Neural cell (in vitro differentiated cells): ENCODE data around the gene MAML3. TPM values are rescaled to one million over a fixed set of nuclear protein-coding genes. Genes with fewer than 3 reads are reported as not detected.

ENCODE experiments used
- H2AFZ ChIP-seq: fragments of 200-600, 300-800 bp; sonication (generic), shearing (Covaris generic); 2 replicates; pipeline ENCODE4 v1.6.0; 2014; ENCODE audit warnings: low read depth, mild to moderate bottlenecking, antibody characterized with exemption, low read length, moderate library complexity
- H3F3A ChIP-seq: fragments of 200-600 bp; shearing (Covaris generic); 2 replicates; pipeline ENCODE4 v1.6.1; 2016; ENCODE audit warnings: mild to moderate bottlenecking, moderate library complexity, mixed read lengths, antibody characterized with exemption, low read length; ENCODE audit not compliant: insufficient read depth, poor library complexity, severe bottlenecking
- H3K27ac ChIP-seq: fragments of 200-600, 300-800 bp; sonication (generic), shearing (Covaris generic); 2 replicates; pipeline ENCODE4 v1.5.1; 2014; ENCODE audit warnings: mild to moderate bottlenecking, low read length, moderate library complexity
- H3K27me3 ChIP-seq: fragments of 300-800, 200-600 bp; sonication (generic), shearing (Covaris generic); 2 replicates; pipeline ENCODE4 v1.6.0; 2014; ENCODE audit warnings: mild to moderate bottlenecking, low read depth, low read length, moderate library complexity; ENCODE audit not compliant: insufficient read depth
- H3K36me3 ChIP-seq: fragments of 300-800, 200-600 bp; sonication (generic), shearing (Covaris generic); 2 replicates; pipeline ENCODE4 v1.5.1; 2014; ENCODE audit warnings: mild to moderate bottlenecking, antibody characterized with exemption, low read length, moderate library complexity; ENCODE audit not compliant: insufficient read depth
- H3K4me2 ChIP-seq: fragments of 300-800, 200-600 bp; sonication (generic), shearing (Covaris generic); 2 replicates; pipeline ENCODE4 v1.6.0; 2014; ENCODE audit warnings: mild to moderate bottlenecking, low read length
- H3K4me3 ChIP-seq: fragments of 300-800, 200-600 bp; sonication (generic), shearing (Covaris generic); 2 replicates; pipeline ENCODE4 v1.5.1; 2014; ENCODE audit warnings: mild to moderate bottlenecking, low read length, moderate library complexity
- H3K79me2 ChIP-seq: fragments of 200-600 bp; shearing (Covaris generic); replicated peaks from 2 replicates; pipeline ENCODE4 v1.6.0; 2014; ENCODE audit warnings: mild to moderate bottlenecking, low read length, moderate library complexity; ENCODE audit not compliant: insufficient read depth
- H3K9ac ChIP-seq: fragments of 300-800, 200-600 bp; sonication (generic), shearing (Covaris generic); 2 replicates; pipeline ENCODE4 v1.6.1; 2016; ENCODE audit warnings: mild to moderate bottlenecking, low read length, mixed read lengths
- H3K9me2 ChIP-seq: fragments of 200-600 bp; shearing (Covaris generic); 2 replicates; pipeline ENCODE4 v1.6.1; 2016; ENCODE audit warnings: mild to moderate bottlenecking, low read length, mixed read lengths; ENCODE audit not compliant: insufficient read depth
- H3K9me3 ChIP-seq: fragments of 200-600, 300-800 bp; sonication (generic), shearing (Covaris generic); 2 replicates; pipeline ENCODE4 v1.6.1; 2016; ENCODE audit warnings: mild to moderate bottlenecking, mixed run types, low read length, moderate library complexity, mixed read lengths
- H4K20me1 ChIP-seq: fragments of 200-600 bp; shearing (Covaris generic); 2 replicates; pipeline ENCODE4 v1.6.1; 2016; ENCODE audit warnings: mild to moderate bottlenecking, mixed run types; ENCODE audit not compliant: insufficient read depth
- CTCF ChIP-seq: fragments of 450-650 bp; IDR thresholded peaks from 2 replicates; pipeline ENCODE4 v1.5.1; 2014; ENCODE audit warnings: antibody characterized with exemption, mild to moderate bottlenecking, moderate library complexity; ENCODE audit not compliant: poor library complexity, severe bottlenecking
- EP300 ChIP-seq: fragments of 450-650 bp; conservative IDR thresholded peaks from 2 replicates; pipeline ENCODE4 v1.6.1; 2014; ENCODE audit warnings: antibody characterized with exemption, mild to moderate bottlenecking, moderate library complexity; ENCODE audit not compliant: poor library complexity, severe bottlenecking
- EZH2 ChIP-seq: fragments of 200-600, 300-800 bp; shearing (Covaris generic), sonication (generic); IDR thresholded peaks from 2 replicates; pipeline ENCODE4 v1.6.1; 2014; ENCODE audit warnings: antibody characterized with exemption, low read length, borderline replicate concordance, mild to moderate bottlenecking; ENCODE audit not compliant: insufficient read depth, poor library complexity, severe bottlenecking
- MXI1 ChIP-seq: fragments of 450-650 bp; conservative IDR thresholded peaks from 2 replicates; pipeline ENCODE4 v1.6.1; 2014; ENCODE audit warnings: antibody characterized with exemption, mild to moderate bottlenecking; ENCODE audit not compliant: poor library complexity, severe bottlenecking
- POLR2AphosphoS5 ChIP-seq: IDR thresholded peaks from 2 replicates; pipeline ENCODE4 v1.6.1; 2012
- RAD21 ChIP-seq: fragments of 450-650 bp; conservative IDR thresholded peaks from 2 replicates; pipeline ENCODE4 v1.6.1; 2014; ENCODE audit warnings: antibody characterized with exemption, mild to moderate bottlenecking, moderate library complexity
- REST ChIP-seq: IDR thresholded peaks from 2 replicates; pipeline ENCODE4 v1.6.1; 2012; ENCODE audit warnings: borderline replicate concordance
- SMC3 ChIP-seq: fragments of 450-650 bp; conservative IDR thresholded peaks from 2 replicates; pipeline ENCODE4 v1.6.1; 2014; ENCODE audit warnings: antibody characterized with exemption, mild to moderate bottlenecking, moderate library complexity; ENCODE audit not compliant: poor library complexity
- TAF1 ChIP-seq: IDR thresholded peaks from 2 replicates; pipeline ENCODE4 v1.6.1; 2012; ENCODE audit warnings: low read depth
- polyA plus RNA-seq: library from polyadenylated mRNA; depleted of rRNA; stranded (reverse); fragments of >200 nt; gene quantifications from 2 replicates; pipeline ENCODE4 v1.2.3, GENCODE V29; 2014

The MAML3 gene
- polyA plus RNA-seq, 1 donor from 2014 or later, result 10.2 TPM

DNA sequence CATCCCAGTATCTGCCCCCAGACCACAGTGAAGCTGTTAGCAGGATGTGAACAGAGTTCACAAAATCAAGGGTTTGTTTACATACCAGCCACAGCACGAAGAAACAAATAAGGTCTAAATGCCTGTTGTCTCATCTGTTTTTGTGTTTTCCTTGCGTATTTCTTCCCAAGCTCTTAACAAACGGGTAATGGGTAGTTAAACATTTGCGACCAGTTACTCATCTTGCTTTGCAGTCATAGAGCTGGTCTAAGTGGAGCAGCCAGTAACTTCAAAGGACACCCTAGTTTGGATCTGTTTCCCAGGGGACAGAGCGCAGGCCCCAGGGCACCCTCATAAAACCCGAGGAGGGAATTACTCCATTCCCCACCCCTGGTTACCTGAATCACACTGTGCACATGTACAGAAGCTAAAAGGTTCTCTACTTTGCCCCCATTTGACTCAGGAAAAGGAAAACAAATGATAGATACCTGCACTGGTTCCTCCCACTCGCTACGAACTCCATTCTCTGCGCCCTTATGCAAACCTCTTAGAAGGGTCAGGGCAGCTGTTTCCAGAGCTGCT, 68.8 kb downstream of the MAML3 start:
- Histone ChIP-seq H3K9ac (no peak overlapping the region), H3K27me3 (no peaks in the 10 kb centered on the region), H3K9me3 (no peaks in the 10 kb centered on the region), H2AFZ (no peak overlapping the region), H3K27ac (no peak overlapping the region), H3F3A (no peaks in the 10 kb centered on the region), H4K20me1 (no peaks in the 10 kb centered on the region), H3K9me2 (no peaks in the 10 kb centered on the region), H3K36me3 (no peaks in the 10 kb centered on the region), H3K79me2 (peaks cover 17% of the 10 kb centered on the region), H3K4me3 (no peak overlapping the region), H3K4me2 (no peak overlapping the region)
- TF ChIP-seq CTCF (no peak), TAF1 (no peak), MXI1 (no peak), REST (no peak), EZH2 (no peak), RAD21 (no peak), EP300 (no peak), POLR2AphosphoS5 (no peak)

DNA sequence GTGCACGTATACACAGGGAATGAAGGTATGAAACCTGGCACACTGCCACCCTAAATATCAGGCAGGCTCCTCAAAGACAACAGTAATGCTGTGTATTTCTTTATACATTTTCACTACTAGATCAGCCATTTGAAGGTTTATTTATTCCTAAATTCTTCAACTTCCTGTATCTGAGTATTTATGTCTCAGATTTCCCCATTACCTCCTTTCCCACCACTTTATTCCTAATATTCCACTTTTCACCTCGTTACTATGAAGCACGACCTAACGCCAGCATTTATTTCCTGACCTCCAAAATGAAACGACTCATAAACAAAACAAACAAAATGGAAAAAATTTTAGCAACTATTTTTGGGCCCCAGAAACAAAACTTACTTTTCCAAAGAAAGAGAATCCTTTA, 69.6 kb downstream of the MAML3 start:
- Histone ChIP-seq H3K79me2 (peaks cover 16% of the 10 kb centered on the region), H3K9me2 (no peaks in the 10 kb centered on the region), H3K36me3 (no peaks in the 10 kb centered on the region), H3K27me3 (no peaks in the 10 kb centered on the region), H3K4me3 (no peak overlapping the region), H3K4me2 (no peak overlapping the region), H3K27ac (no peak overlapping the region), H3K9me3 (no peaks in the 10 kb centered on the region), H3K9ac (no peak overlapping the region), H2AFZ (no peak overlapping the region), H4K20me1 (no peaks in the 10 kb centered on the region), H3F3A (no peaks in the 10 kb centered on the region)
- TF ChIP-seq REST (no peak), TAF1 (no peak), CTCF (no peak), EZH2 (no peak), MXI1 (no peak), EP300 (no peak), RAD21 (no peak), POLR2AphosphoS5 (no peak), SMC3 (no peak)
